Measurements from ENCODE around the gene WDFY1.

The WDFY1 gene

DNA sequence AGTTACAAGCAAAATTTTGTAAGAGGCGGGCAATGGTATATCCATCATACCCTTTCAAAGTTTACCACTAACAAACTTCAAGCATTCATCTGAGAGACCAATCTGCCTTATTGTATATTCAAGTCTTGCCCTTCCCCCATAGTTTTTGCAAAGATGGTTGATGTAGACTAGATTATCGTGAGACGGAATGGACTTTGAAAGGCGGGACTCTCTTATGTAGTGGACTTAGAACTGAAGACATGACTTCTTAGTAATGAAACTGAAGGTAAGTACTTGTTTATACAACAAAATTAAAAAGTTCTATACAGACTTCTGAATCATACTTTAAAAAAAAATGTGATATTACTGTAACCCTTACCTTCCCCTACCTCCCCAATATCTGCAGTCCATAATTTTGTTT is 118.1 kb downstream of the WDFY1 start:
- TF ChIP-seq, protein P1, sequence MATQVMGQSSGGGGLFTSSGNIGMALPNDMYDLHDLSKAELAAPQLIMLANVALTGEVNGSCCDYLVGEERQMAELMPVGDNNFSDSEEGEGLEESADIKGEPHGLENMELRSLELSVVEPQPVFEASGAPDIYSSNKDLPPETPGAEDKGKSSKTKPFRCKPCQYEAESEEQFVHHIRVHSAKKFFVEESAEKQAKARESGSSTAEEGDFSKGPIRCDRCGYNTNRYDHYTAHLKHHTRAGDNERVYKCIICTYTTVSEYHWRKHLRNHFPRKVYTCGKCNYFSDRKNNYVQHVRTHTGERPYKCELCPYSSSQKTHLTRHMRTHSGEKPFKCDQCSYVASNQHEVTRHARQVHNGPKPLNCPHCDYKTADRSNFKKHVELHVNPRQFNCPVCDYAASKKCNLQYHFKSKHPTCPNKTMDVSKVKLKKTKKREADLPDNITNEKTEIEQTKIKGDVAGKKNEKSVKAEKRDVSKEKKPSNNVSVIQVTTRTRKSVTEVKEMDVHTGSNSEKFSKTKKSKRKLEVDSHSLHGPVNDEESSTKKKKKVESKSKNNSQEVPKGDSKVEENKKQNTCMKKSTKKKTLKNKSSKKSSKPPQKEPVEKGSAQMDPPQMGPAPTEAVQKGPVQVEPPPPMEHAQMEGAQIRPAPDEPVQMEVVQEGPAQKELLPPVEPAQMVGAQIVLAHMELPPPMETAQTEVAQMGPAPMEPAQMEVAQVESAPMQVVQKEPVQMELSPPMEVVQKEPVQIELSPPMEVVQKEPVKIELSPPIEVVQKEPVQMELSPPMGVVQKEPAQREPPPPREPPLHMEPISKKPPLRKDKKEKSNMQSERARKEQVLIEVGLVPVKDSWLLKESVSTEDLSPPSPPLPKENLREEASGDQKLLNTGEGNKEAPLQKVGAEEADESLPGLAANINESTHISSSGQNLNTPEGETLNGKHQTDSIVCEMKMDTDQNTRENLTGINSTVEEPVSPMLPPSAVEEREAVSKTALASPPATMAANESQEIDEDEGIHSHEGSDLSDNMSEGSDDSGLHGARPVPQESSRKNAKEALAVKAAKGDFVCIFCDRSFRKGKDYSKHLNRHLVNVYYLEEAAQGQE (IDR thresholded peaks at IDR 0.05; ENCODE audit: insufficient read depth in 1 of 2, low read depth in 2 of 2, low read length in 2 of 2): no peak
- TF ChIP-seq SIN3A (IDR thresholded peaks at IDR 0.05; ENCODE audit: borderline replicate concordance, insufficient read depth, low read length): no peak
- TF ChIP-seq FOXP2 (optimal IDR thresholded peaks at IDR 0.05; ENCODE audit: borderline replicate concordance, extremely low read depth, extremely low read length, insufficient read depth): no peak
- no peak for TF ChIP-seq TAF1 (IDR thresholded peaks at IDR 0.05; ENCODE audit: borderline replicate concordance, insufficient read depth, low read length)
- no peak for TF ChIP-seq POLR2AphosphoS5 (IDR thresholded peaks at IDR 0.05; ENCODE audit: low read depth, low read length)
